Stimulated activated CD8-positive, alpha-beta memory T cell treated with anti-CD3 and anti-CD28 coated beads, Interleukin-4, amount 100 ng/mL, for 1 hour (primary cell): ENCODE data around the gene CD7.

ENCODE experiments used
- DNase-seq, 2 donors: peaks; one replicate each; pipeline ENCODE4 v3.0.0-alpha.2; 2020; ENCODE audit warnings: low read depth in 2 of 2, low spot score in 1 of 2

The CD7 gene

GRCh38 chr17:82280537-82280936 is 36.9 kb downstream of the CD7 start:
- DNase-seq: no peak

- no peak for DNase-seq
These were observed 38.5 kb downstream of the CD7 start for GRCh38 chr17:82278786-82279391.

DNA sequence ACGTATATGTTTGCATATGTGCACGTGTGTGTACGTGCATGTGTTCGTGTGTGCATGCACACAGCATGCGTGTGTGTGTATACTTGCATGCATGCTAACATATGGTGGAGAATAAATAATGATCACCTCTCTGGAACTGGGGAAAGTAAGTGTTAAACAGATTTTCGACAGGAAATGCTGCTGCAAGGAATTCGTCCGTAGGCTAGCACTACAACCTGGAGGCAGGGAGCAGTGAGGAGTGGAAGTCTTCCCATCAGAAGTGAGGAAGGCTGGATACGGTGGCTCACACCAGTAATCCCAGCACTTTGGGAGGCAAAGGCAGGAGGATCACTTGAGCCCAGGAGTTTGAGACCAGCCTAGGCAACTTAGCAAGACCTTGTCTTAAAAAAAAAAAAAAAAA is 39.1 kb downstream of the CD7 start:
- DNase-seq: no peak

- DNase-seq: no peak
These were observed 39.6 kb downstream of the CD7 start for GRCh38 chr17:82277851-82278250.

- no peak for DNase-seq
These were observed 40.5 kb downstream of the CD7 start for GRCh38 chr17:82276938-82277337.

DNA sequence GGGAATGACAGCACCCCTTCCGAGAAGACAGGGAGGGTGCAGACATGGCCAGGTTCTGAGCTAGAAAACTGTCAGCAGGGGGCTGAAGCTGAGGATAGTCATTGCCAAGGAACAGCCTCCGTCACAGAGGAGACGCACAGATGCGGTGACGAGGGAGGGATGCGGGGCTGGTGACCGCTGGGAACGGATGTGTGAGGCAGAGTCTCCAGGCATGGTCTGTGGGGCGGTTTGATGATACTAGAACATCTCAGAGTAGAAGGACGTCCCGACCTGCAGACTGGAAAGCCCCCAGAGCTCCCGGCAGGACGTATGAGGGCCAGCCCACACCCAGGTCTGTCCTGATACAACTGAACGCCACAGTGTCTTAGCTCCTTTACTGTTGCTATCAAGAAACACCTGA is 42.1 kb downstream of the CD7 start:
- no peak for DNase-seq

GRCh38 chr17:82274134-82275020 is 43.0 kb downstream of the CD7 start:
- no peak for DNase-seq

DNA sequence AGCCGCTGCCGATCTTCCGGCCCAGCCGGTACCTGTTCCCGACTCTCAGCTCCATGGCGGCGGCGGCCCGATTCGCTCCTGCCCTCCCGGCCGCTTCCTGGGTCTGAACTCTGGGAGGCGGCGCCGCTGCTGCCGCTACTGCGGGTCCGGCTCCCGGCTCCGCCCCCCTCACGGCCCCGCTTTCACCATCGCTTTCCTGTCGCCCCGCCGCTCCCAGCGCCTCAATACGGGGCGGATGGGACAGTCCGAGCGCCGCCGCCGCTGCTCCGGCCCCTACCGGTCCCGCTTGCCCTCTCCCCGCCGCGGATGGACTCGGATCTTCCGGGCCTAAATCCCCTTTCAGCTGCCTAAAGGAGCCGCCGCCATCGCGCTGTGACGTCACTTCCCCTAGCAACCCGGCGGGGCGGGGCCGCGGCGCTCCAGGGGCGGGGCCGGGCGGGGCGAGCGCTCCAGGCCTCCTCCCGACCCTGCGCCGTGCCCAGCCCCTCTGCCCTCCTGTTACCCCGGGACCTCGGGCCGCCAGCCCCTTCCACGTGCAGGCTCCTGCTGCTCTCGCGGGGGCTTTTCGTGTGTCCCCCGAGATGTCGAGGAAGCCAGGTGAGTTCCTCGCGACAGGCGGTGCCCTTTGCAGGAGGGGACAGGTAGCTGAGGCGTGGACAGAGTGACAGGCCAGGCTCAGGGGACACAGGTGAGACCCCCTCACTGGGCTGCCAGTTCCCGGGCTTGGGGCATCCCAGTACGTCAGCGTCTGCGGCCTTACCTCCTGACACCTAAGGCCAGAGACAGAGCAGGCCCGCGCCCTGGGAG is 43.9 kb downstream of the CD7 start, which contains the start of gene CSNK1D:
TSS of gene CSNK1D (minus strand) at position 374 of the 807 bp plus-strand sequence. CDS start at position 55, 319 bp downstream.
- DNase-seq: peak; percentile 85

DNA sequence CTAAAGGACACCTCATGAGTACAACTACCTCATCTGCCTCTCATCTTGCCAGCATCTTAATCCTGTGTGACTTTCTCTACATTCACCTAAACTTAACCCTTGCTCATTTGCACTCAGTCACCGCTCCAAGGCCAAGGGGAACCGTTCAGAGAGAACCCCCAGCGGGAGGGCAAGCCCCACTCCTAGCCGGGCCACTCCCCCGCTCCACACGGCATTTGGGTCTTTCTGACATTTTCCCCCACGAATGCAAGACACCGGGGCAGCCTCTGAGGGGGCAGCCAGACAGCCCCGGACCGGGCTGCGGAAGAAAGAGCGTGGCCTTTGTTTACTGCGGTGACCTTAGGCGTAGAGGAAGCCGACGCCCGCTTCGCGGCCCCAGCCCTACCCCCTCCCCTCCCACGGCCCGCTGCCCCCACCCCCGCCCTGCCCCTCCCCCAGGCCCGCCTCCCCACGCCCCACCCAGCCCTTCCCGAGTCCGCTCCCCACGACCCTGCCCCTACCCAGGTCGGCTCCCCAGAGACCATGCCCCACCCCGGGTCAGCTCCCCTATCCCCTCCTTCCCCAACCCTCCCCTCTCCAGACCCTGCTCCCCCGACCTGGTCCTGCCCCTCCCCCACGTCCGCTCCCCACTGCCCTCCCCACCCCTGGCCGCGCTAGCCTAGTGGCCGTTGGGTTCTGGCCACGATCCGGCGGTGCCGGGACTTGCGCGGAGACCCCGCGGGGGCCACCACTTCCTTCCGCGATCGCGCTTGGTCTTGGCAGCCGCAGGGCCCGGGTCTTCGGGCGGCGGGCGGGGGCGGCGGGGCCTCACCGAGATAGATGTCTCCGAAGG is 44.7 kb downstream of the CD7 start:
- DNase-seq: peak in 1 of 2 donors; percentile 9

GRCh38 chr17:82271401-82271800 is 46.0 kb downstream of the CD7 start:
- DNase-seq: no peak

- no peak for DNase-seq
These were observed 46.8 kb downstream of the CD7 start for GRCh38 chr17:82270651-82271050.

GRCh38 chr17:82269882-82270500 is 47.4 kb downstream of the CD7 start:
- no peak for DNase-seq

DNA sequence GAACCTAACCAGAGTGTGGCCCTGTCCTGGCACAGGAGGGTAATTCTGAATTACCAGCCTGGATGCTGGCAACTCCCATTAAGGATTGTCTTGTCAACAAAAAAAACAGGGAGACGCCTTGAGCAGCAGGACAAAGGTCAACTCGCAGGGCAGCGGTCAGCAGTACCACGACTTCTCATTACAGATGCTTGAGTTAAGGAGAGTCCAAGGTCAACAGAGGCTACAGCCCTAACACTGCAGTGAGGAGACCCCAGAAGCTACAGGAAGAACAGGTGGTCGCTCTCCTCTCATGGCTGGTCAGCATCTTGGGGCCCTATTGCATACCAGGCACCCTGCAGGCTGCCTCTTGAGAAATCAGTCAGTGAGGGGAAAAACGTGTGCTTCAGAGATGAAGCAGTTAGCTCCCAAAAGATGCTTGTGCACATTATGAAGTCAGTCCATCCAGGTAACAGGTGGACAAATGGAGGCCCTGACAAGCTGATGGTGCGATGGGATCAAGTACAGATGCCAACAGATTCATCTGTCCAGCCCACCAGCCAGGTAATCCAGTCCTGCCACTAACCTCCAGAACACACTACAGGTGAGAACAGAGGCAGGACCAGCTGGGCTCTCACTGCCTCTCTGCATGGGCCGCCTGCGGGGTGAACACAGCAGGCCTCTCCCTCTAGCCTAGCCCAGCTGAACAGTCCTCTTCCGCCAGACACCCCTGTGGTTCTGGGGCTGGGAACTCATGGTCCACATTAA is 48.1 kb downstream of the CD7 start:
- DNase-seq: no peak

DNA sequence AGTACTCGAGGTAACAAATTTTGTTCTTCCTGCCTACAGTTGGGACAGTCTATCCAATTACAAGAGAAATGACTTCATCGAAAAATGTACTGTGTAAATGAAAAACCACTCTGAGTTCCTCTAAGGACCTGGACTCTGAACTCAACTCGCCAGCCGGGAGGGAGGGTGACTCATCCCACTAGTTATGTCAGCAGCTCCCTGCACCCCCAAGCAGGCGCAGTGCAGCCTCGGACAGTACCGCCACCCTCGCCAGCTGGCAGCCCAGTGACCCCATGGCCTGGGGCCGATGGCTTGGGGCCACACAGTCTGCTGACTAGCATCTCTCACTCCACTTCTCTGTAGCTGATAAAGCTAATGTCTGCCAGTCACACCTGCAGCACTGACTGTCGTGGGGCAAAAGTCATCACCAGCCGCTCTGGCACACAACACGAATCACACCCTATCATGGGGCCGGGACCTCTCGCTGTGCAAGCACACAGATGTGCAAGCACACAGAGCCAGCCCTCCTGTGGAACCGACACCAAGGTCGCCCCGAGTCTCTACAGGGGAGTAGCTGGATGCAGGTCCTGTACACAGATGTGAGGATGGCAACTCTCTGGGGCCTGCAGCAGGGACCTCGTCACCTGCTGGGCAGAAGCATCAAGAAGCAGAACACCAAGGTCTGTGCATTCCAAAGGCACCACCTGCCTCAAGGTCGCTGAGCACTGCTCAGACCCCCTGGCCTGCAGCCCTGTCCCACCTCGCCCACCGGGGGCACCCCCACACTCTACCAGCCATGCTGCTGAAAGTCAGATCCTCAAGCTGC is 49.6 kb downstream of the CD7 start:
- peak; percentile 23 to 24 for DNase-seq

DNA sequence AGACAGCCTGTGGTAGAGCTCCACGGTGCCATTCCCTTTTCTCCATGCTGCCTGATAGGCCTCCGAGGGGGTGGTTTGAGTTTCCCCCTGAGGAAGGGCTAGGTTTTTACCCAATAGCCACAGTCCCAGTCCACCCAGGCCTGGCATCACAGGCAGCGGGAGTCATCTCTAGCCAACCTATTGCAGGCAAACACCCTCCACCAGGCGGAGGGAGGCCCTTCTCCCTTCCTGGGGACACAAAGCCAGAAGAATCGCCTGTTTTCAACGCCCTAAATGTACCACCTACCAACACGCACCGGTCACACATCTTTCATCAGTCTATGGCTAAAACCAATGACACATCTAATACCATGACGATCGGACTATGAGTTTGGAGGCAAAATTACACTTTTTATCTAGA is 51.3 kb downstream of the CD7 start:
- DNase-seq: no peak
